Right lobe of liver (tissue), 6 donors: ENCODE results near the gene ADSS1. TPM values are rescaled to one million over a fixed set of nuclear protein-coding genes. Genes with fewer than 3 reads are reported as not detected.

Source experiments
- ATAC-seq, 4 donors: fragments of 200-7000 bp; cut with Tn5 transposase; one replicate each; pipeline ENCODE4 v1.9.1; 2020; ENCODE audit warnings: mild to moderate bottlenecking in 4 of 4, moderate library complexity in 4 of 4
- DNase-seq, 3 donors: peaks; one replicate each; pipeline ENCODE4 v3.0.0-alpha.2; 2020
- H3K27ac ChIP-seq, 3 donors: fragments of 200-600 bp; one replicate each; pipeline ENCODE4 v1.8.0; 2022
- H3K27me3 ChIP-seq, 2 donors: fragments of 200-600 bp; one replicate each; pipeline ENCODE4 v1.8.0; 2022
- H3K36me3 ChIP-seq, 4 donors: fragments of 200-600 bp; sonication (generic) in 1 of 4; one replicate each; pipeline versions ENCODE4 v1.5.1 to v1.8.0; 2017 to 2022; ENCODE audit warnings: control low read depth in 1 of 4
- H3K4me1 ChIP-seq, 4 donors: fragments of 200-600 bp; sonication (generic) in 1 of 4; one replicate each; pipeline versions ENCODE4 v1.5.1 to v1.8.0; 2017 to 2022; ENCODE audit warnings: control low read depth in 1 of 4
- H3K4me3 ChIP-seq, 3 donors: fragments of 200-600 bp; one replicate each; pipeline ENCODE4 v1.8.0; 2022
- H3K9me3 ChIP-seq, 4 donors: fragments of 200-600 bp; sonication (generic) in 1 of 4; one replicate each; pipeline versions ENCODE4 v1.5.1 to v1.8.0; 2017 to 2022; ENCODE audit warnings: control low read depth in 1 of 4
- POLR2A ChIP-seq: fragments of 450-650 bp; IDR thresholded peaks from one replicate; pipeline ENCODE4 v1.6.1; 2017; ENCODE audit warnings: antibody characterized with exemption, mild to moderate bottlenecking
- WGBS: methylation state at CpG from one replicate; pipeline ENCODE4 v1.1.6; 2018; ENCODE audit warnings: low coverage, low lambda C conversion rate; ENCODE audit not compliant: insufficient coverage; ENCODE audit errors: missing lambda C conversion rate; 5-methylcytosine and 5-hydroxymethylcytosine counted together
- intact Hi-C, 2 donors: fragments of 100-400 bp; cut with DNase I; formaldehyde crosslinking; loops; one replicate each; pipeline versions ENCODE4 v1.11.2 to v1.14.1; 2022
- total RNA-seq, 6 experiments: library from RNA; depleted of rRNA in 2 of 6; stranded (reverse); fragments of >200 nt in 2 of 6; fragmentation: NEBNext Ultra II Directional in 3 of 6; extraction: Animal tissue kit (Norgen Biotek cat#: 25700) in 3 of 6; gene quantifications; one replicate each; pipeline versions ENCODE4 v1.1.0 to v1.2.4, GENCODE V29; 2016 to 2023
- TF ChIP-seq, protein P1 (sequence below), 4 donors: fragments of 200-600 bp in 3 of 4; fragments of 450-650 bp in 1 of 4; IDR thresholded peaks; one replicate each; pipeline versions ENCODE4 v1.5.1 to v1.8.0; 2016 to 2022; ENCODE audit warnings: antibody characterized with exemption in 4 of 4, mild to moderate bottlenecking in 2 of 4
- donor health status: DM: no; HTN: yes; CAD: no.
- donor health status: DM: no; HTN: no; CAD: no.
- donor health status: DM: no; HTN: no; CAD: no.
- donor health status: DM: no; HTN: yes; CAD: no.
- donor health status: DM: no; HTN: yes; CAD: no.

The ADSS1 gene
- total RNA-seq, 6 experiments from 2014 or later = 8.1 to 50.5 (median 36.8) TPM

DNA sequence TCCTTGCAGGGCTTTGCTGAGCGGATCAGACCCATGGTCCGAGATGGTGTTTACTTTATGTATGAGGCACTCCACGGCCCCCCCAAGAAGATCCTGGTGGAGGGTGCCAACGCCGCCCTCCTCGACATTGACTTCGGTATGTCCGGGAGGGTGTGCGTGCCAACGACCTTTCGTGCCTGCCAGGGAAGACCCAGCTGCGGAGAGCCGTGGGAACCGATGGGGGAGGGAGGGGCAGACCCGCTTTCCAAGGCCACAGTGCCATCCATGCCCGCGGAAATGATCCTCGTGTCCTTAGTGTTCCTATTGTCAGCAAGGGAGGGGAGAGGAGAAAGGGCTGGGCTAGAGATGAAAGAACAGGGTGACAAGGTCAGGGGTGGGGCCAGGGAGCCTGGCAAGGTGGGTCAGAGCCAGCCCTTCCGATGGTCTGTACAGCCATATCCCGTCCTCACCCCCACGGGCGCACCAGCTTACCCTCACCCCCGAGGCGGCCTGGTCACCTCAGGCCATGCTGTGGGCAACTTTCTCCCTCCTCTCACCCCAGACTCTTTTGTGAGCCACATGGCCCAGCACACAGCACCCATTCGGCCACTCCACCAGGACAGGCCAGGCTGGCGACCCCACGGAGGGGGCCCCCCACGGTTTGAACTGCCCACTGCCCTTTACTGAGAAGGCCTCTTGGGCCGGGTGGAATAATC is 17.2 kb downstream of the ADSS1 start:
- DNase-seq = peak in 1 of 3 donors; percentile 21
- intact Hi-C loops = no loop called here
- WGBS = 58% methylated on average over 8 of the region's 29 CpGs

DNA sequence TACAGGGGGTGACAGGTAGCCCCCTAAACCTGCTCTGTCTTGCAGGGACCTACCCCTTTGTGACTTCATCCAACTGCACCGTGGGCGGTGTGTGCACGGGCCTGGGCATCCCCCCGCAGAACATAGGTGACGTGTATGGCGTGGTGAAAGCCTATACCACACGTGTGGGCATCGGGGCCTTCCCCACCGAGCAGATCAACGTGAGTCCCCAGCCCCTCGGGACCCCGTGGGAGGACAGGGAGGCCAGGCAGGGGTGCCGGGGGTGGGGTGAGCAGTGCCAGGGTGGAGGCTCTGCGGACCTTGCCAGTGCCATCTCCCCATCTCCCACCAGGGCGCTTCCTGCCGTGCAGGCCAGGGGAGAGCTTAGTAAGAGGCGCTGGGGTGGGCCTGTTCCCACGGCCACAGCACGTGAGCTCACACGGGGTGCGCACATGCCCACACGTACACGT is 17.8 kb downstream of the ADSS1 start:
- peaks cover 0 to 4% (median 0%) of the 10 kb centered on the region in 4 donors for H3K36me3 ChIP-seq
- H3K27ac ChIP-seq = no peak overlapping the region
- no peaks in the 10 kb centered on the region for H3K9me3 ChIP-seq
- peaks cover 0 to 21% (median 10%) of the 10 kb centered on the region in 4 donors for H3K4me1 ChIP-seq
- 90% methylated on average over 2 of the region's 23 CpGs for WGBS
- peak in 1 of 3 donors; percentile 21 for DNase-seq
- ATAC-seq = no peak
- TF ChIP-seq, protein P1, sequence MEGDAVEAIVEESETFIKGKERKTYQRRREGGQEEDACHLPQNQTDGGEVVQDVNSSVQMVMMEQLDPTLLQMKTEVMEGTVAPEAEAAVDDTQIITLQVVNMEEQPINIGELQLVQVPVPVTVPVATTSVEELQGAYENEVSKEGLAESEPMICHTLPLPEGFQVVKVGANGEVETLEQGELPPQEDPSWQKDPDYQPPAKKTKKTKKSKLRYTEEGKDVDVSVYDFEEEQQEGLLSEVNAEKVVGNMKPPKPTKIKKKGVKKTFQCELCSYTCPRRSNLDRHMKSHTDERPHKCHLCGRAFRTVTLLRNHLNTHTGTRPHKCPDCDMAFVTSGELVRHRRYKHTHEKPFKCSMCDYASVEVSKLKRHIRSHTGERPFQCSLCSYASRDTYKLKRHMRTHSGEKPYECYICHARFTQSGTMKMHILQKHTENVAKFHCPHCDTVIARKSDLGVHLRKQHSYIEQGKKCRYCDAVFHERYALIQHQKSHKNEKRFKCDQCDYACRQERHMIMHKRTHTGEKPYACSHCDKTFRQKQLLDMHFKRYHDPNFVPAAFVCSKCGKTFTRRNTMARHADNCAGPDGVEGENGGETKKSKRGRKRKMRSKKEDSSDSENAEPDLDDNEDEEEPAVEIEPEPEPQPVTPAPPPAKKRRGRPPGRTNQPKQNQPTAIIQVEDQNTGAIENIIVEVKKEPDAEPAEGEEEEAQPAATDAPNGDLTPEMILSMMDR (IDR thresholded peaks at IDR 0.05) = no peak
- TF ChIP-seq POLR2A = no peak
- no peak overlapping the region for H3K4me3 ChIP-seq
- no peaks in the 10 kb centered on the region for H3K27me3 ChIP-seq
- intact Hi-C loops = no loop called here

More for the DNA sequence above, 17.2 kb downstream of the ADSS1 start:
- no peaks in the 10 kb centered on the region for H3K27me3 ChIP-seq
- H3K9me3 ChIP-seq = no peaks in the 10 kb centered on the region
- no peak for ATAC-seq
- no peak overlapping the region for H3K4me3 ChIP-seq
- no peak overlapping the region for H3K27ac ChIP-seq
- H3K36me3 ChIP-seq = peaks cover 0 to 4% (median 0%) of the 10 kb centered on the region in 4 donors
- peaks cover 0 to 20% (median 10%) of the 10 kb centered on the region in 4 donors for H3K4me1 ChIP-seq
- TF ChIP-seq, protein P1 (IDR thresholded peaks at IDR 0.05) = no peak
- TF ChIP-seq POLR2A = no peak

DNA sequence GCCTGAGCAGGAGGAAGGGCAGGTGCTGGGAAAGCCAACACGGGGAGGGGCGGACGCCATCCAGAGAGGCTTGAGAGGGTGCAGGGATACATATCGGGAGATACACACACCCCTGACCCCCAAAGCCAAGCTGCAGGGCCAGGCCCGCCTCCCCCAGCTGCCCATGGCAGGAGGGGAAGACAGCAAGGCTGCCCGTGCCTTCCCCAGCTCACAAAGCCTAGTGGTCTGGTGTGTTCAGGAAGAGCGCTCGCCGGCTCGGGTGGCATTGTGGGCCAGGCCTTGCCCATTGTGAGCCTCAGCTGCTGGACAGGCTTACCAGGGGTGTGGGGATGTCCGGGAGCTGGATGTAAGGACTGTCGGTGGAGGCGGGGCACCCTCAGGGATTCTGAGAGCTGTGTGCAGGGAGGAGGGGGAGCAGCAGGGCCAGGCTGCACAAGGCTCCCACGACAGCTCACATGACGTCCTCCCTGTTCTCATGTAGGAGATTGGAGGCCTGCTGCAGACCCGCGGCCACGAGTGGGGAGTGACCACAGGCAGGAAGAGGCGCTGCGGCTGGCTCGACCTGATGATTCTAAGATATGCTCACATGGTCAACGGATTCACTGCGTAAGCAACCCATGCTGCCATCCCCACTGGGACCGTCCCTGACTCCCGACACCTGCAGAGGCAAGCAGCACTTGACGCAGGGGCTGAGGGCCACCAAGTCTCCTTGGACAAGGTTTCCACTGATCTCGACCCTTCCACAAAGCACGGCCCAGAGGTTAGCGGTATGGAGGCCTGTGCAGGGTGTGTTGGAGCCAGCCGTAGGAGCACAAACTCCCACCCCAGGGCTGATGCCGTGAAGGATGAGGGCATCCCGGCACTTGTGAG is 18.8 kb downstream of the ADSS1 start:
- Histone ChIP-seq H3K9me3 (no peaks in the 10 kb centered on the region), H3K27ac (no peak overlapping the region), H3K27me3 (no peaks in the 10 kb centered on the region), H3K4me1 (peaks cover 0 to 20% (median 9%) of the 10 kb centered on the region in 4 donors), H3K4me3 (no peak overlapping the region), H3K36me3 (peaks cover 0 to 4% (median 0%) of the 10 kb centered on the region in 4 donors)
- DNase-seq (peak in 1 of 3 donors; percentile 19), ATAC-seq (no peak)
- WGBS = 100% methylated on average over 3 of the region's 32 CpGs
- intact Hi-C loops = no loop called here
- TF ChIP-seq, protein P1 (IDR thresholded peaks at IDR 0.05) = no peak
- TF ChIP-seq POLR2A = no peak

DNA sequence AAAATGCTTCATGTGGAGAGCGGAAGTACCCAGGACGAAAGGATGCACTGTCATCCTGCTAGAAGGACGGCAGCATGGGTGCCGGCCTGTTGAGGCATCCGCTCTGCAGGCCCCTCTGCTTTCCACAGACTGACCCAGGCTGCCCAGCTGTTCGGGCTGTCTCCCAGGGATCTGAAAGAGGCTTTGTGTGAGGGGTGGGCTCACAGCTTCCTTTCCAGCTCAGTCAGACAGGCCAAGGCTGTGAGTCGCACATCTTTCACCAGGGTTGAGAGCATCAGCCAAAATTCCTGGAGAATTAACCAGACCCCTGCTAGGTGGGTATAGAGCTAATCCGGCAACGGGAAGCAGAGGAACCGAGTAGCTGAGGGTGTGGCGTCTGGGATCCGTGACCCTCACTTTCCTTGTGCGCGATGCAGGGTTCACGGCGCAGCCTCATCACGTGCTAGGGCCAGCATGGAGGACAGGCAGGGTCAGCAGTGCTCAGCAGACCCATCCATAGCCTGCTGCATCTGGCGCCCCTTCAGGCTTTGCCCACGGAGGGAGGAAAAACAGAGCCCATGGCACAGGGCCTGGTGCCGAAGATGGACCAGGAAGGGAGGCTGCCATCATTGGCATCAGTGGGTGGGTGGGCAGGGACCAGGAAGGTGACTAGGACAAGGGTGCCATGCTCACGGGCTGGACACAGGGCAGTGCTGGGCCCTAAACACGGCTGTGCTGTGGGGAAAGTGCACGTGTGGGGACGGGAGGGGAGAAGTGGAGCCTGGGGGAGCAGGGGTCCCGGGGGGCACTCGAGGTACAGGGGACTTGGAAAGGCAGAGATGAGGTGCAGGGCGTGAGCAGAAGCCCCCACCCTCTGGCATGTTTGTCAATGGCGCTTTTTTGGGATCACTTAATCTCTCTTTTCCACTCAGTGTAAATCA is 19.7 kb downstream of the ADSS1 start:
- Histone ChIP-seq H3K27me3 (no peaks in the 10 kb centered on the region), H3K9me3 (no peaks in the 10 kb centered on the region), H3K36me3 (peaks cover 0 to 4% (median 0%) of the 10 kb centered on the region in 4 donors), H3K27ac (no peak overlapping the region), H3K4me1 (peaks cover 0 to 29% (median 13%) of the 10 kb centered on the region in 4 donors), H3K4me3 (no peak overlapping the region)
- DNase-seq = peak in 1 of 3 donors; percentile 17
- WGBS = 86% methylated on average over 14 of the region's 28 CpGs
- ATAC-seq = no peak
- intact Hi-C loops = no loop called here
- TF ChIP-seq POLR2A = no peak
- TF ChIP-seq, protein P1 (IDR thresholded peaks at IDR 0.05) = no peak
